SU-DHL-6 (cell line): ENCODE data around the gene CEP135.

Source experiments
- EZH2phosphoT487 ChIP-seq: fragments of 200-600 bp; sonication (generic), shearing (Covaris generic); conservative IDR thresholded peaks from 2 replicates; pipeline ENCODE4 v1.6.1; 2018; ENCODE audit warnings: mild to moderate bottlenecking, antibody characterized with exemption, low read length, moderate library complexity, mixed read lengths
- TF ChIP-seq, protein P1 (sequence below): fragments of 200-600 bp; sonication (generic); IDR thresholded peaks from one replicate; pipeline ENCODE4 v1.5.1; 2017; ENCODE audit warnings: antibody characterized with exemption, mild to moderate bottlenecking, low read length, moderate library complexity; ENCODE audit not compliant: insufficient read depth, poor library complexity, severe bottlenecking

DNA sequence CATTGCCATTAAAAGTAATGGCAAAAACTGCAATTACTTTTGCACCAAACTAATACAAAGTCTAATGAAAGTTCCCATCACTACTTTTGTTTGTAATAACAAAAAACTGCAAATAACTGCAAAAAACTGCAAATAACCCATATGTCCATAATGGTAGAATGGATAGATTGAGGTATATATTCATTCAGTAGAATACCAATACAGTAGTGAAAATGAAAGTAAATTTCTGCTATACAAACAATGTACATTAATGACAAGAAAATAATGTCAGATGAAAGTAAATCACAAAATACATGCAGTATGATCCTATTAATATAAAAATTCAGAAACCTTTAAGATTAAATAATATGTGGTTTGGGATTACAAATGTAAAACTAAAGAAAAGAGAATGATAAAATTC lies 41.3 kb upstream of the CEP135 start:
- TF ChIP-seq, protein P1, sequence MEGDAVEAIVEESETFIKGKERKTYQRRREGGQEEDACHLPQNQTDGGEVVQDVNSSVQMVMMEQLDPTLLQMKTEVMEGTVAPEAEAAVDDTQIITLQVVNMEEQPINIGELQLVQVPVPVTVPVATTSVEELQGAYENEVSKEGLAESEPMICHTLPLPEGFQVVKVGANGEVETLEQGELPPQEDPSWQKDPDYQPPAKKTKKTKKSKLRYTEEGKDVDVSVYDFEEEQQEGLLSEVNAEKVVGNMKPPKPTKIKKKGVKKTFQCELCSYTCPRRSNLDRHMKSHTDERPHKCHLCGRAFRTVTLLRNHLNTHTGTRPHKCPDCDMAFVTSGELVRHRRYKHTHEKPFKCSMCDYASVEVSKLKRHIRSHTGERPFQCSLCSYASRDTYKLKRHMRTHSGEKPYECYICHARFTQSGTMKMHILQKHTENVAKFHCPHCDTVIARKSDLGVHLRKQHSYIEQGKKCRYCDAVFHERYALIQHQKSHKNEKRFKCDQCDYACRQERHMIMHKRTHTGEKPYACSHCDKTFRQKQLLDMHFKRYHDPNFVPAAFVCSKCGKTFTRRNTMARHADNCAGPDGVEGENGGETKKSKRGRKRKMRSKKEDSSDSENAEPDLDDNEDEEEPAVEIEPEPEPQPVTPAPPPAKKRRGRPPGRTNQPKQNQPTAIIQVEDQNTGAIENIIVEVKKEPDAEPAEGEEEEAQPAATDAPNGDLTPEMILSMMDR, result no peak
- TF ChIP-seq EZH2phosphoT487, result no peak
